Suprapubic skin (tissue), 4 donors: Measurements from ENCODE around the gene COG7.

ENCODE experiments used
- CTCF ChIP-seq, 2 donors: fragments of 200-600 bp in 1 of 2; fragments of 450-650 bp in 1 of 2; sonication (generic) in 1 of 2; IDR thresholded peaks; one replicate each; pipeline ENCODE4 v1.5.1; 2016 to 2019; ENCODE audit warnings: antibody characterized with exemption in 2 of 2, mild to moderate bottlenecking in 1 of 2, moderate library complexity in 1 of 2
- EP300 ChIP-seq: sonication (generic); formaldehyde crosslinking; IDR thresholded peaks from one replicate; pipeline ENCODE4 v1.6.1; 2017; ENCODE audit warnings: antibody characterized with exemption
- POLR2A ChIP-seq, 2 donors: fragments of 450-650 bp; IDR thresholded peaks; one replicate each; pipeline ENCODE4 v1.6.1; 2017; ENCODE audit warnings: antibody characterized with exemption in 2 of 2, mild to moderate bottlenecking in 2 of 2, moderate library complexity in 2 of 2
- POLR2AphosphoS5 ChIP-seq, 3 donors: sonication (generic); formaldehyde crosslinking; IDR thresholded peaks; one replicate each; pipeline ENCODE4 v1.6.1; 2017; ENCODE audit warnings: antibody characterized with exemption in 3 of 3

GRCh38 chr16:23379707-23380106 is 73.3 kb downstream of the COG7 start:
- TF ChIP-seq CTCF (IDR thresholded peaks at IDR 0.05) (no peak), EP300 (no peak), POLR2A (IDR thresholded peaks at IDR 0.05) (no peak), POLR2AphosphoS5 (IDR thresholded peaks at IDR 0.05) (no peak)
